Spleen (tissue), 11 donors: ENCODE results near the gene KRTAP10-8. TPM values are rescaled to one million over a fixed set of nuclear protein-coding genes. Genes with fewer than 3 reads are reported as not detected.
"Not testable (repeated sequence)": the region's sequence is repeated elsewhere in the genome, so short reads cannot be mapped to it uniquely, and the experiment has no call there.

Source experiments
- DNase-seq: peaks from one replicate; pipeline ENCODE4 v3.0.0-alpha.2; 2020
- H3K27ac ChIP-seq, 8 donors: fragments of 200-600 bp; sonication (generic) in 7 of 8; 1 replicate in 4 of 8; 2 replicates in 4 of 8; pipeline versions ENCODE4 v1.5.0 to v1.8.0; 2016 to 2021; ENCODE audit warnings: inconsistent platforms in 4 of 8, mild to moderate bottlenecking in 4 of 8, moderate library complexity in 1 of 8
- H3K27me3 ChIP-seq, 7 donors: fragments of 200-600 bp; sonication (generic) in 6 of 7; replicated peaks in 1 of 7; 1 replicate in 4 of 7; 2 replicates in 3 of 7; pipeline versions ENCODE4 v1.5.0 to v1.8.0; 2016 to 2021; ENCODE audit warnings: inconsistent platforms in 3 of 7, mild to moderate bottlenecking in 1 of 7
- H3K36me3 ChIP-seq, 6 donors: fragments of 200-600 bp; sonication (generic) in 5 of 6; 1 replicate in 4 of 6; 2 replicates in 2 of 6; pipeline versions ENCODE4 v1.5.0 to v1.8.0; 2016 to 2021; ENCODE audit warnings: inconsistent platforms in 2 of 6
- H3K4me1 ChIP-seq, 6 donors: fragments of 200-600 bp; sonication (generic) in 5 of 6; 1 replicate in 3 of 6; 2 replicates in 3 of 6; pipeline versions ENCODE4 v1.5.0 to v1.8.0; 2016 to 2021; ENCODE audit warnings: inconsistent platforms in 3 of 6
- H3K4me3 ChIP-seq, 8 donors: fragments of 200-600 bp; sonication (generic) in 7 of 8; 1 replicate in 4 of 8; 2 replicates in 4 of 8; pipeline versions ENCODE4 v1.5.0 to v1.8.0; 2016 to 2021; ENCODE audit warnings: inconsistent platforms in 4 of 8, mild to moderate bottlenecking in 4 of 8, moderate library complexity in 2 of 8
- H3K9me3 ChIP-seq, 8 donors: fragments of 200-600 bp; sonication (generic) in 7 of 8; 1 replicate in 4 of 8; 2 replicates in 4 of 8; pipeline versions ENCODE4 v1.5.0 to v1.8.0; 2016 to 2021; ENCODE audit warnings: inconsistent platforms in 4 of 8
- CTCF ChIP-seq, 11 experiments: fragments of 200-600 bp in 7 of 11; fragments of 450-650 bp in 4 of 11; sonication (generic) in 4 of 11; IDR thresholded peaks in 8 of 11; conservative IDR thresholded peaks in 3 of 11; 1 replicate in 7 of 11; 2 replicates in 4 of 11; pipeline versions ENCODE4 v1.4.0 to v1.8.0; 2016 to 2021; ENCODE audit warnings: antibody characterized with exemption in 11 of 11, inconsistent platforms in 4 of 11, mild to moderate bottlenecking in 1 of 11
- POLR2A ChIP-seq, 3 donors: fragments of 450-650 bp; IDR thresholded peaks; one replicate each; pipeline ENCODE4 v1.5.1; 2017; ENCODE audit warnings: antibody characterized with exemption in 3 of 3, mild to moderate bottlenecking in 1 of 3
- POLR2AphosphoS5 ChIP-seq, 3 donors: sonication (generic); formaldehyde crosslinking; IDR thresholded peaks; one replicate each; pipeline ENCODE4 v1.5.1; 2017; ENCODE audit warnings: antibody characterized with exemption in 3 of 3
- WGBS, 5 donors: extraction: QIAGEN DNeasy Blood & Tissue Kit in 3 of 5; methylation state at CpG; one replicate each; pipeline versions ENCODE4 v1.1.5 to v1.1.7; 2013 to 2018; 5-methylcytosine and 5-hydroxymethylcytosine counted together
- intact Hi-C: fragments of 100-400 bp; cut with DNase I; formaldehyde crosslinking; loops from one replicate; pipeline ENCODE4 v1.15.0; 2023; ENCODE audit warnings: low total_unique reads
- polyA plus RNA-seq, 3 donors: library from polyadenylated mRNA; stranded (reverse); fragments of 200-250 nt; gene quantifications; one replicate each; pipeline ENCODE4 v1.2.1, GENCODE V29; 2013
- total RNA-seq, 7 donors: library from RNA; depleted of rRNA in 3 of 7; stranded (reverse); fragments of >200 nt in 3 of 7; fragmentation: NEBNext Ultra II Directional in 4 of 7; extraction: Animal tissue kit (Norgen Biotek cat#: 25700) in 4 of 7; gene quantifications; one replicate each; pipeline versions ENCODE4 v1.1.0 to v1.2.1, GENCODE V29; 2016 to 2021
- donor health status: healthy with polysubstance abuse.
- donor health status: DM: no; HTN: no; CAD: no; lungs with moderate emphysema.
- donor health status: DM: no; HTN: no; CAD: no.
- donor health status: Bipolar disorder and iron deficiency.
- donor health status: healthy.
- donor health status: DM: no; HTN: no; CAD: no.
- donor health status: DM: yes; HTN: yes; CAD: no.

Gene KRTAP10-8
- total and polyA plus RNA-seq, 10 donors: not detected

- Histone ChIP-seq H3K36me3 (no peaks in the 10 kb centered on the region), H3K27ac (no peak within 1 kb of the TSS), H3K27me3 (peaks cover 0 to 31% (median 0%) of the 10 kb centered on the region in 7 donors), H3K9me3 (peaks cover 5 to 64% (median 52%) of the 10 kb centered on the region in 8 donors), H3K4me1 (peaks cover 0 to 17% (median 4%) of the 10 kb centered on the region in 6 donors), H3K4me3 (no peak within 1 kb of the TSS)
- intact Hi-C loops: no loop called here
- WGBS, 5 donors: 48 to 55% (median 49%) methylated on average over 5 to 7 of the region's 7 CpGs
- peak; percentile 35 for DNase-seq
- TF ChIP-seq CTCF (IDR thresholded peaks at IDR 0.05 in 8 of 11, conservative IDR thresholded peaks at IDR 0.05 in 3 of 11) (no peak), POLR2A (IDR thresholded peaks at IDR 0.05) (no peak), POLR2AphosphoS5 (IDR thresholded peaks at IDR 0.05) (no peak)
Measured at GRCh38 chr21:44626673-44627143, 14.8 kb downstream of the KRTAP10-8 start, which contains the start of gene KRTAP10-9. TSS of gene KRTAP10-9 (plus strand) at chr21:44627093. CDS start at chr21:44627172, 79 bp downstream.

DNA sequence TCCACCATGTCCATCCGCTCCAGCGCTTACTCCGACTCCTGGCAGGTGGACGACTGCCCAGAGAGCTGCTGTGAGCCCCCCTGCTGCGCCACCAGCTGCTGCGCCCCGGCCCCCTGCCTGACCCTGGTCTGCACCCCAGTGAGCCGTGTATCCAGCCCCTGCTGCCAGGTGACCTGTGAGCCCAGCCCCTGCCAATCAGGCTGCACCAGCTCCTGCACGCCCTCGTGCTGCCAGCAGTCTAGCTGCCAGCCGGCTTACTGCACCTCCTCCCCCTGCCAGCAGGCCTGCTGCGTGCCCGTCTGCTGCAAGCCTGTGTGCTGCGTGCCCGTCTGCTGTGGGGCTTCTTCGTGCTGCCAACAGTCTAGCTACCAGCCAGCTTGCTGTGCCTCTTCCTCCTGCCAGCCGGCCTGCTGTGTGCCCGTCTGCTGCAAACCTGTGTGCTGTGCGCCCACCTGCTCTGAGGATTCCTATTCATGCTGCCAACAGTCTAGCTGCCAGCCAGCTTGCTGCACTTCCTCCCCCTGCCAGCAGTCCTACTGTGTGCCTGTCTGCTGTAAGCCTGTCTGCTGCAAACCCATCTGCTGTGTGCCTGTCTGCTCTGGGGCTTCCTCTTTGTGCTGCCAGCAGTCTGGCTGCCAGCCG lies 15.4 kb downstream of the KRTAP10-8 start:
- 80 to 88% (median 83%) methylated on average over 13 to 20 of the region's 20 CpGs for WGBS, 5 donors

GRCh38 chr21:44627831-44628233 lies 16.0 kb downstream of the KRTAP10-8 start:
- Histone ChIP-seq H3K9me3 (peaks cover 10 to 64% (median 53%) of the 10 kb centered on the region in 8 donors), H3K27me3 (peaks cover 0 to 31% (median 0%) of the 10 kb centered on the region in 7 donors), H3K4me1 (peaks cover 0 to 17% (median 4%) of the 10 kb centered on the region in 6 donors)
- H3K36me3 ChIP-seq, H3K4me3 ChIP-seq, intact Hi-C loops, H3K27ac ChIP-seq, DNase-seq: not testable (repeated sequence)
- 64 to 78% (median 67%) methylated on average over 10 to 15 of the region's 15 CpGs for WGBS, 5 donors

More for the DNA sequence above, 15.4 kb downstream of the KRTAP10-8 start:
- H3K9me3 ChIP-seq: peaks cover 8 to 64% (median 53%) of the 10 kb centered on the region in 8 donors
- H3K4me3 ChIP-seq, H3K27ac ChIP-seq, H3K36me3 ChIP-seq, intact Hi-C loops: not testable (repeated sequence)
- peaks cover 0 to 31% (median 0%) of the 10 kb centered on the region in 7 donors for H3K27me3 ChIP-seq
- DNase-seq: peak; percentile 46
- H3K4me1 ChIP-seq: peaks cover 0 to 17% (median 4%) of the 10 kb centered on the region in 6 donors

GRCh38 chr21:44628707-44629391 lies 17.0 kb downstream of the KRTAP10-8 start:
- H3K27ac ChIP-seq: no peak overlapping the region
- DNase-seq: no peak
- intact Hi-C loops: no loop called here
- H3K36me3 ChIP-seq: no peaks in the 10 kb centered on the region
- TF ChIP-seq CTCF (IDR thresholded peaks at IDR 0.05 in 8 of 11, conservative IDR thresholded peaks at IDR 0.05 in 3 of 11) (no peak), POLR2A (IDR thresholded peaks at IDR 0.05) (no peak), POLR2AphosphoS5 (IDR thresholded peaks at IDR 0.05) (no peak)
- peaks cover 0 to 31% (median 0%) of the 10 kb centered on the region in 7 donors for H3K27me3 ChIP-seq
- WGBS, 5 donors: 76 to 89% (median 85%) methylated on average over 14 to 18 of the region's 18 CpGs
- H3K9me3 ChIP-seq: peaks cover 6 to 64% (median 49%) of the 10 kb centered on the region in 8 donors
- H3K4me3 ChIP-seq: no peak overlapping the region
- H3K4me1 ChIP-seq: peaks cover 0 to 17% (median 4%) of the 10 kb centered on the region in 6 donors

DNA sequence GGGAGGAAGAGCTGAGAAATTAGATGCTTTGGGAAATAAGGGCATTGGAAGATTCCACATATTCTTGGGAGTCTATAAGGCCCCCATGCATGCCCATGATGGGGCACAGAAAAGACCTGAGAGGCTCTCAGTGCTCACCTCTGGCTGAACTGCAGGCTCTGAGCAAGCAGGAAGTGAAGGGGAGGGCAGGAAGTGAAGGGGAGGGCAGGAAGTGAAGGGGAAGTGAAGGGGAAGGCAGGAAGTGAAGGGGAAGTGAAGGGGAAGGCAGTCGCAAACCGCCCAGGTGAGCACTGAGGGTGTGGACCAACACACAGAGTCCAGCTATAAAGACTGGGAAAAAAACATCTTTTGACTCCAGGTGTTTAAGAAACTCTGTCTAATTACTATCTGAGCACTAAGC lies 18.6 kb downstream of the KRTAP10-8 start:
- no peak for DNase-seq
- no peak overlapping the region for H3K4me3 ChIP-seq
- no peaks in the 10 kb centered on the region for H3K36me3 ChIP-seq
- H3K4me1 ChIP-seq: peaks cover 0 to 17% (median 4%) of the 10 kb centered on the region in 6 donors
- intact Hi-C loops: no loop called here
- H3K27me3 ChIP-seq: peaks cover 0 to 36% (median 0%) of the 10 kb centered on the region in 7 donors
- H3K27ac ChIP-seq: peak overlapping the region in 2 of 8 donors; percentile 28 to 30
- TF ChIP-seq POLR2AphosphoS5 (IDR thresholded peaks at IDR 0.05): no peak
- TF ChIP-seq CTCF (IDR thresholded peaks at IDR 0.05 in 8 of 11, conservative IDR thresholded peaks at IDR 0.05 in 3 of 11): no peak
- no peak for TF ChIP-seq POLR2A (IDR thresholded peaks at IDR 0.05)
- peaks cover 6 to 51% (median 34%) of the 10 kb centered on the region in 8 donors for H3K9me3 ChIP-seq
- 44 to 72% (median 57%) methylated on average over 2 of the region's 2 CpGs for WGBS, 5 donors
